ENCODE measurements around the gene PCDHB15. TPM values are rescaled to one million over a fixed set of nuclear protein-coding genes. Genes with fewer than 3 reads are reported as not detected.

The PCDHB15 gene
- total RNA-seq, 1 donor from 2014 or later: 1.6 TPM

- Histone ChIP-seq H3K27ac (ENCODE audit: low read depth, low read length) (no peak overlapping the region), H3K4me2 (ENCODE audit: low read length) (no peak overlapping the region), H3K79me2 (ENCODE audit: insufficient read depth, low read length) (no peaks in the 10 kb centered on the region), H3K9ac (ENCODE audit: low read length) (no peak overlapping the region), H2AFZ (ENCODE audit: low read depth, low read length) (no peak overlapping the region), H3K4me3 (ENCODE audit: insufficient read depth, low read depth, low read length) (no peak overlapping the region), H3K27me3 (ENCODE audit: insufficient read depth, low read length) (no peaks in the 10 kb centered on the region), H4K20me1 (ENCODE audit: insufficient read depth, low read length) (no peaks in the 10 kb centered on the region), H3K9me3 (ENCODE audit: insufficient read depth, low read depth, low read length) (peaks cover 8% of the 10 kb centered on the region), H3K36me3 (ENCODE audit: insufficient read depth, low read length) (no peaks in the 10 kb centered on the region), H3K4me1 (ENCODE audit: insufficient read depth, low read length) (no peaks in the 10 kb centered on the region)
- peaks cover 32% of the 10 kb centered on the region for H3K9me3 Mint-ChIP-seq (ENCODE audit: unreplicated experiment)
- H3K27me3 Mint-ChIP-seq (ENCODE audit: low read depth, unreplicated experiment): no peaks in the 10 kb centered on the region
- FAIRE-seq (no peak), DNase-seq (ENCODE audit: low read depth) (no peak)
- peak overlapping the region; percentile 9 for H3K27ac Mint-ChIP-seq (ENCODE audit: unreplicated experiment)
- H3K4me1 Mint-ChIP-seq (ENCODE audit: low read depth, unreplicated experiment): peaks cover 10% of the 10 kb centered on the region
- no peak for TF ChIP-seq EZH2 (IDR thresholded peaks at IDR 0.05; ENCODE audit: insufficient read depth, low read length)
- no peak for TF ChIP-seq CTCF (IDR thresholded peaks at IDR 0.05; ENCODE audit: insufficient read depth, low read depth, low read length)
- H3K4me3 Mint-ChIP-seq (ENCODE audit: unreplicated experiment): peak overlapping the region; percentile 3
- peaks cover 21% of the 10 kb centered on the region for H3K36me3 Mint-ChIP-seq (ENCODE audit: low read depth, unreplicated experiment)
These were observed 53.2 kb downstream of the PCDHB15 start for GRCh38 chr5:141298376-141298775.

Other genes starting within 250 kb of the PCDHB15 start
- gene PCDHB1, start 194.0 kb upstream of the PCDHB15 start, total RNA-seq: not detected in 2 replicates
- gene PCDHB2, start 150.8 kb upstream of the PCDHB15 start, total RNA-seq: 44.3 and 50.7 TPM in 2 replicates
- 3.6 and 3.9 TPM in 2 replicates for gene PCDHB3, start 144.9 kb upstream of the PCDHB15 start, total RNA-seq
- 1.0 and 1.1 TPM in 2 replicates for gene PCDHB4, start 123.6 kb upstream of the PCDHB15 start, total RNA-seq
- gene PCDHB5, start 110.2 kb upstream of the PCDHB15 start, total RNA-seq: 8.7 and 9.7 TPM in 2 replicates
- gene PCDHB6, start 95.3 kb upstream of the PCDHB15 start, total RNA-seq: 0.50 and 0.70 TPM in 2 replicates
- gene PCDHB7, start 72.8 kb upstream of the PCDHB15 start, total RNA-seq: 0.79 and 1.0 TPM in 2 replicates
- 4.9 and 5.3 TPM in 2 replicates for gene PCDHB8, start 67.6 kb upstream of the PCDHB15 start, total RNA-seq
- 3.2 and 4.4 TPM in 2 replicates for gene PCDHB16, start 63.0 kb upstream of the PCDHB15 start, total RNA-seq
- 3.6 and 5.3 TPM in 2 replicates for gene PCDHB9, start 58.2 kb upstream of the PCDHB15 start, total RNA-seq
- 6.4 and 7.0 TPM in 2 replicates for gene PCDHB10, start 53.0 kb upstream of the PCDHB15 start, total RNA-seq
- 2.1 TPM in 2 replicates for gene PCDHB11, start 45.8 kb upstream of the PCDHB15 start, total RNA-seq
- 0.87 and 1.2 TPM in 2 replicates for gene PCDHB12, start 36.7 kb upstream of the PCDHB15 start, total RNA-seq
- 3.3 TPM in 2 replicates for gene PCDHB13, start 31.5 kb upstream of the PCDHB15 start, total RNA-seq
- gene PCDHB14, start 22.1 kb upstream of the PCDHB15 start, total RNA-seq: 5.6 and 6.4 TPM in 2 replicates
- gene SLC25A2, start 58.7 kb downstream of the PCDHB15 start, total RNA-seq: 0.19 and 0.25 TPM in 2 replicates
- gene TAF7, start 75.4 kb downstream of the PCDHB15 start, total RNA-seq: 95.1 and 102 TPM in 2 replicates
- gene PCDHGA1, start 85.1 kb downstream of the PCDHB15 start, total RNA-seq: 0.17 and 0.27 TPM in 2 replicates
- 0.14 and 0.17 TPM in 2 replicates for gene PCDHGA2, start 93.4 kb downstream of the PCDHB15 start, total RNA-seq
- gene PCDHGA3, start 98.4 kb downstream of the PCDHB15 start, total RNA-seq: 0.14 and 0.17 TPM in 2 replicates
- 1.0 and 1.5 TPM in 2 replicates for gene PCDHGB1, start 104.7 kb downstream of the PCDHB15 start, total RNA-seq
- gene PCDHGA4, start 109.6 kb downstream of the PCDHB15 start, total RNA-seq: 0.48 and 0.50 TPM in 2 replicates
- gene PCDHGB2, start 114.6 kb downstream of the PCDHB15 start, total RNA-seq: 1.4 TPM in 2 replicates
- gene PCDHGA5, start 118.8 kb downstream of the PCDHB15 start, total RNA-seq: 0.29 and 0.30 TPM in 2 replicates
- gene PCDHGB3, start 124.8 kb downstream of the PCDHB15 start, total RNA-seq: 0.10 and 0.14 TPM in 2 replicates
- gene PCDHGA6, start 128.5 kb downstream of the PCDHB15 start, total RNA-seq: 0.22 and 0.41 TPM in 2 replicates
- gene PCDHGA7, start 137.3 kb downstream of the PCDHB15 start, total RNA-seq: 0.57 and 0.62 TPM in 2 replicates
- 13.6 and 15.7 TPM in 2 replicates for gene PCDHGB4, start 142.3 kb downstream of the PCDHB15 start, total RNA-seq
- 1.0 and 1.2 TPM in 2 replicates for gene PCDHGA8, start 147.2 kb downstream of the PCDHB15 start, total RNA-seq
- 1.1 and 2.1 TPM in 2 replicates for gene PCDHGB5, start 152.6 kb downstream of the PCDHB15 start, total RNA-seq
- gene PCDHGA9, start 157.4 kb downstream of the PCDHB15 start, total RNA-seq: 0.73 and 0.87 TPM in 2 replicates
- gene PCDHGB6, start 162.6 kb downstream of the PCDHB15 start, total RNA-seq: 18.4 and 19.9 TPM in 2 replicates
- 34.0 and 41.6 TPM in 2 replicates for gene PCDHGA10, start 167.6 kb downstream of the PCDHB15 start, total RNA-seq
- gene PCDHGB7, start 172.3 kb downstream of the PCDHB15 start, total RNA-seq: 22.4 and 26.1 TPM in 2 replicates
- gene PCDHGA11, start 175.7 kb downstream of the PCDHB15 start, total RNA-seq: 5.3 and 5.8 TPM in 2 replicates
- gene PCDHGA12, start 185.1 kb downstream of the PCDHB15 start, total RNA-seq: 1.2 and 1.6 TPM in 2 replicates
- gene PCDHGC3, start 230.6 kb downstream of the PCDHB15 start, total RNA-seq: 84.7 and 100.0 TPM in 2 replicates
- 6.6 and 7.4 TPM in 2 replicates for gene PCDHGC4, start 239.6 kb downstream of the PCDHB15 start, total RNA-seq
- 7.7 and 10.9 TPM in 2 replicates for gene PCDHGC5, start 243.7 kb downstream of the PCDHB15 start, total RNA-seq